ENCODE data around the gene RAB40B.
A peak's percentile ranks its signal among the peaks of the same experiment; 100 is the strongest.

RAB40B gene

GRCh38 chr17:82605939-82606600 lies 92.4 kb downstream of the RAB40B start:
- Histone ChIP-seq H3K27ac (peak overlapping the region in 5 of 21 experiments; percentile 5 to 58 (median 23)), H3K4me3 (no peak overlapping the region)
